Central memory CD4-positive, alpha-beta T cell (primary cell): ENCODE measurements around the gene PLXDC2.

Experiments
- DNase-seq: peaks from one replicate; pipeline ENCODE4 v3.0.0; 2022

Gene PLXDC2

DNA sequence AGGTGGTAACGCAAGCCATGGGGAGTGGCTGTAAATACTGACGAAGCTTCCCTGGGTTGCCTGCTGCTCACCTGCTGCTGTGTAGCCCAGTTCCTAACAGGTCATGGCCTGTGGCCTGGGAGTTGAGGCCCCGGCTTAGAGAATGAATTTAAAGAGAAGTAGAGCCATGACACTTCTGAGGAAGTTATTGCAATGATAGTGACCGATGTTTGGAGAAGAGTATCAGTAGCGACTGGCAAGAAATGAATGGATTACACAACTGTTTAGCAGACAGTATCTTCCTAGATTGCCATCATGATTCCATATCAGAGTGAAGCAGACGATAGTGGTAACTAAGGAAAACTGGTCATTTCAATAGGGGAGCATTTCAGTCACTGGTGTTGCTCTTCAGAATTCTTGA, 249.6 kb downstream of the PLXDC2 start:
- DNase-seq, result no peak

GRCh38 chr10:20073167-20073566, 256.9 kb downstream of the PLXDC2 start:
- DNase-seq, result no peak

DNA sequence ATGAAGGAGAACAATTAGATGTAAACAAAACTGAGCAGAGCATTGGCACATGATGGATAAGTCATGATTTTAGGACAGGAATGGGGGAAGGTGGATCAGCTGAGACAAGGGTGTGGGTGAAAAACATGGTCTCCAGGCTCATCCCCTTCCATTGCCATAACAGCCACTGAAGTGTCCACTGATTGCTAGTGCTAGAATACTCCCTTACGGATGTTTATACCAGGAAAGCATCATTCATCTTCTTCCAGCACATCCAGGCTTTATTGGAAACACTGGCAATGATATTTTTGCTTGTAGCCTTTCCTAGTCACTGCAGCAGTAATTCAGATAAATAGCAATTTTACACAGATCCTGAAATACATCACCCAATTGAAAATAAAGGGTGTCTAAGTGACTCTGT, 259.5 kb downstream of the PLXDC2 start:
- DNase-seq, result no peak

DNA sequence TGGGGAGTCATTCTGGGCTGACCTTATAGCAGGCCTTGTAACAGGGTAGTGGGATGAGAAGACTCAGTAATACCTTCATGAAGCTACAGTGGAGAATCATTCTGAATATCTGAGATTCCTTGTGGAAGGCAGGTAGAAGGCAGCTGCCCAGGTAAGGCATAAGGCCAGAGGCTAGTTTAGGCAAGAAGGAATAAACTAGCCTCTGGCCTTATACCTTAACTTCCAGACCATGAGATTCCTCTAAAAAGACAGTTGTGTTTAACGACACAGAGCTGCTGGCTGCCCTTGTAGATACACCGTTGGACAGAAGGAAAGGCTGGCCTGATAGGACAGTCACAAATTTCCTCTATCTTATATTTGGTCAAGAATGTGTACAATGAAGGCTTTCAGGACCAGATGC, 268.2 kb downstream of the PLXDC2 start:
- DNase-seq, result no peak

DNA sequence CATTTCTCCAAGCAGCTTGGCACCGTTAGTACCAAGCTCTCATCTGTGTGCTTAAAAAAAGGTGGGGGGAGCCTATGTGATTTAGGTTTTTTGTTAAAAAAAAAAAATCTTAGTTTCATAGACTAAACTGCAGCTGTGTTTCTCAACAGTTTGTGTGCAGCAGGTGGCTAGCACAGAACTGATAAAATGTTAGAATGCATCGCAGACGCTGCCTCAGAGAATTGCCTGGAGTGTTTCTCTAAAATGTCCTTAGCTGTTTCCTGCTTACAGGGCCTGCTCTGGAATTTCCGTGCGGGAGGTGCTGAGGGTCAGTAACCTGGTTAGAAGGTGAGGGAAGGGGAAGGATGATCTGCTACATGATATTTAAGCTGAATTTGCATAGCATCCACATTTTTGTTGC, 268.9 kb downstream of the PLXDC2 start:
- no peak for DNase-seq

GRCh38 chr10:20087353-20087752, 271.1 kb downstream of the PLXDC2 start:
- no peak for DNase-seq

GRCh38 chr10:20088061-20088701, 271.9 kb downstream of the PLXDC2 start:
- DNase-seq, result no peak

DNA sequence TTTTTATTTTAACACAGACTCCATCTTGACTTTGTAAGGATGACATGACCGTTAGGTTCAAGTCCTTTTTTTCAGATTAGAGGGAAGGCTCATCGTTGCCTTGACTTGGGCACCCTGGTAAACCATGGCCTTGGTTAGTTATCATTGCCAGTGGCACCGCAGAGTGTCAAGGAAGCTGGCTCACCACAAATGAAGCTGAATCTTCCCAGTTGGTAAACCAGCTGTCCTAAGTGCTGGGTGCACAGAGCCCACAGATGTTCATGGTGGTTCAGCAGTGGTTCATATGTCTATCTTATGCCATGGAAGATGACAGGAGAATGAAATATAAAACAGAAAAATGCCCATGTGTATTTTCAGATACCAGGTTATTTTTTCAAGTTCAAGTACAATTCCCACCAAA, 273.6 kb downstream of the PLXDC2 start:
- DNase-seq, result no peak

DNA sequence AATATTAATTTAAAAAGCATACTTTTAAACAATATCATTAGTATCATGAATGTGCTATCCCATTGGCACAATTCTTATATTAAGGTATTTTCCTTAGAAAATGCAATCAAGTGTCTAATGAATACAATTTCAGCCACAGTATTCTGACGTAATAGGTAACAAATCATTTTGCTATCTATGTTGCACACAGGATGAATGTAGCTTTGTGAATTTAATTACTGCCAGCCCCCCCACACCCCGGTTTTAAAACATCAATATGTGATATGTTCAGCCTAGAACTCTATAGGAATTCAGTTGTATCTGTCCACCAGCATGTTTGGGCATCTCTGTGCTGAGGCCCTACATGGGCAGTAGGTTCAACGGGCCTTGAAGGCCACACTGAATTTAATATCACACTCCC, 274.6 kb downstream of the PLXDC2 start:
- no peak for DNase-seq

GRCh38 chr10:20091698-20092097, 275.5 kb downstream of the PLXDC2 start:
- no peak for DNase-seq

GRCh38 chr10:20093600-20093999, 277.4 kb downstream of the PLXDC2 start:
- no peak for DNase-seq

GRCh38 chr10:20094226-20094976, 278.2 kb downstream of the PLXDC2 start:
- no peak for DNase-seq

- DNase-seq, result no peak
Observed at GRCh38 chr10:20100171-20100570, 283.9 kb downstream of the PLXDC2 start.

- no peak for DNase-seq
Observed at GRCh38 chr10:20105236-20105635, 289.0 kb downstream of the PLXDC2 start.

DNA sequence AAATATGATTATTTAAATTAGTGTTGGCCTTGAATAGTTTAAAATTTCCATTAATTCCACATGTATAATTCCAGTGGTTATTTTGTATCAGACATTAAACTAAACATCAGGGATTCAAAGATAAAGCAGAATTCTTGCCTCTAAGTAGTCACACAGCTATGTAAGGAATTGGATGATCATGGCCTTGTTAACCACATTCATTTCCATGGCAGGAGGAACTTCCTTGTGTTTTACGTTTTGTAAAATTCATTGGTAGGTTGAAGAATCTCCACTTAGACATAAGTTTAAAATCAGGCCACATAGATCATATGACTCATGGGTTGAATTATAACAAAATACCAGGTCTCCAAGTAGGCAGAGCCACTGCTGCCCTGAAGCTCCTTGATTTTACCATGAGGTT, 289.7 kb downstream of the PLXDC2 start:
- no peak for DNase-seq

DNA sequence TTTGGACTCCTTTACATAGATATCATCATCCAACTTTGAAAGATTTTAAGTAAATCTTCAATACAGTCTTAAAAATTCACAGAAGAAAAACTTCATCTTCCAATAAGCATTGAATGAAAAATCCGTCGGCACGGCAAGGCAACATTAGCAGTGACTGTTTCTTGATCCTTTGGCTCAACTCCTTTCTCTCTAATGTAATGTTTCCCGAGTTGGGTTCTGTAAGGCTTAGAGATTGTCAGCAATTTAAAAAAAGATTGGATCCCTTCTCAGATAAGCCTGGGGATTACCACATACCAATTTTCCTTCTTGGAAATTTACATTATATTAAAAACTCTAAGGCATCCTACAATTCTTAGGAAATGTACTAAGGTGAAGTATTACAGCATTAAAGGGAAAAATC, 291.8 kb downstream of the PLXDC2 start:
- DNase-seq, result no peak

DNA sequence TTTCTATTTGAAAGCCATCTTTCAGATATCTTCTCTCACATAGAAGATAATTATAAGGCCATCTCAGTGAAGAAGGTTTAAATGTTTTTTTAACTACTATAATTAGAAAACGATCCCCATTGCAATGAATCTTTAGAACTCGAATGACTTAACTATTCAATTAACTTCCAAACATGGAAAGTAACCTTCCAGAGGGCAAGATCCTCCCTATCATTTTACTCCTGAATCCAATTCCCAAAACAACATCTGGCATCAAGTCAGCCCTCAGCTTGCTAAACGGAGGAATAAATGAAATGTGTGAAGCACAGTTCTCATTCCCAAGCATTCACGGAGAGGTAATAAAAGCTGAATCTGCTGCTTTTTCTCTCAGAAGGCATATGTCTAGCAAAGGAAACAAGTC, 293.4 kb downstream of the PLXDC2 start:
- DNase-seq, result no peak

GRCh38 chr10:20110125-20111100, 294.2 kb downstream of the PLXDC2 start:
- DNase-seq, result no peak

DNA sequence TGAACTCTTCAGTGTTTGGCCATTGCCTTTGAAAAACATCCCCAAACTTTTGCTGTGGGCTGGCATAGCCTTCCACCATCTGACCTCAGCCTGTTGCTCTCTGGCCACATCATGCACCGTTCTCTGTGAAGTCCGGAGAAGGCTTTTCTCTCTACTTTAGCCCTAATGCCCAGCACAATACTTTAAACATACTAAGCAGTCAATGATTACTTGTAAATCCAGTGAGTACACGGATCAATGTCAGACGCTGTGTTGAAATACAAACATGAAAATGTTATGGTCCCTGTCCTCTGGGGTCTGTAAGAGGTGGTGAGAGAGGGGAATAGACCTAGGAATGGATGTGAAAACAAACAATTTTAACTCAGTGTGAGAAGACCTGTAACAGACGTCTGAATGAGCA, 297.9 kb downstream of the PLXDC2 start:
- DNase-seq, result no peak

DNA sequence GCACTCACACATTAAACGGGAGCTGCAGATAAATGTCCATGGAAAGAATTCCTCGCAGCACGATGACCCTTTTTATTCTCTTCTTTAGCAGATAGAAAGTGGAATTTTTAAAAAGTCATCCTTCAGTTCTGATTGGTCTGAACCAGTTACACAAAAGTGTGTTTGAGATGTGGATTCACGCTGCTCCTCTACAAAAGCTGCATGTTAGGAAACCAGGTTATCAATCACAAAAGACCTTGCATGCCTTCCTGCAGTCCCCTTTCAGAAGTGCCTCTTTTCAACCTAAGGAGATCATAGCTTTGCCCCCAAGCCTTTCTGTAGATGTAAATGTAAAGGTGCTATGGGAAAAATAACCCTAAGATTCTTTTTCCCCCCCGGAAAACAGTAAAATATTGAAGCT, 299.7 kb downstream of the PLXDC2 start:
- no peak for DNase-seq

- DNase-seq, result no peak
Observed at GRCh38 chr10:20117471-20117870, 301.2 kb downstream of the PLXDC2 start.

DNA sequence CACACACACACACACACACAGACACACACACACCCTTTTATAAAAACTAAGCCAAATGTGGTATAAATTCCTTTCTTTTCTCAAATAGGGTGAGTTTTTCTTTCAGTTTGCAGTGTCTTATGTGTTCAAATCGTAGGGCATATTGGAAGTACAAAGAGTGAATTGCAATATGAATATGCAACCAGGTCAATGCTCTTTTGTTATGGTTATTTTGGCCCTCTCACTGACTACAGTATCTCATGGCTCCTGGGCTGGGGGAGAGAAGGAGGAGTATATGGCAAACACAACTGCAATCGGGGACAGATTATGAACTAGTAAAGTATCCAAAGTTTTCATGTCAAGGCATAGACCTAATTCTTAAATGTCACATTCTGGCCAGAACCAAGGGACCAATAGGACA, 301.9 kb downstream of the PLXDC2 start:
- DNase-seq, result no peak

DNA sequence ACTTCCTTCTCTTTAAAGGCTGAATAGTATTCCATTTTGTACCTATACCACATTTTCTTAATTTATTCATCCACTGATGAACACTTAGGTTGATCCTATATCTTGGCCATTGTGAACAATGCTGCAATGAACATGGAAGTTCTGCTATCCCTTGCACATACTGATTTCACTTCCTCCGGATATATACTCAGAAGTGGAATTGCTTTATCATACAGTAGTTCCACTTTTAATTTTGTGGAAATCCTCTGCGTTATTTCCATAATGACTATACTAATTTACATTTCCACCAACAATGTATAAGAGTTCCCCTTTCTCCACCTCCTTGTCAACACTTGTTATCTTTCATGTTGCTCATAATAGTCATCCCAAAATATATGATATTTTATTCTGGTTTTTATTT, 312.6 kb downstream of the PLXDC2 start:
- no peak for DNase-seq

DNA sequence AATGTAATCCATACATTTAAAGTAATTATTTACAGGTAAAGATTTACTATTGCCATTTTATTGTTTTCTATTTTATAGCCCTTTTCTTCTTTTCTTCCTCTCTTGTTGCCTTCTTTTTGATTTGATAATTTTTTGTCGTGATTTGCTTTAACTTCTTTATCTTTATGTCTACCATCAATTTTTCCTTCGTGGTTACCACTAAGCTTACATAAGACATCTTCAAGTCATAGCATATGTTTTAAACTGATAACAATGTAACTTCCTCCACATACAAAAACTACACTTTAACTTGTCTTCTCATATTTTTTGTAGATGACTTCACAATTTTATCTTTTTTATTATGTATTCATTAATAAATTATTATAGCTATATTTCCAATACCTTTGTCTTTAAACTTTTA, 316.6 kb downstream of the PLXDC2 start:
- DNase-seq, result no peak
